Esophagus (tissue), 2 donors: ENCODE data around the gene SP9. TPM values are rescaled to one million over a fixed set of nuclear protein-coding genes. Genes with fewer than 3 reads are reported as not detected.
A peak's percentile ranks its signal among the peaks of the same experiment; 100 is the strongest.

Source experiments
- H3K27ac ChIP-seq, 2 donors: one replicate each; pipeline ENCODE4 v1.5.1; 2013; ENCODE audit warnings: low read depth in 2 of 2, mild to moderate bottlenecking in 2 of 2, inconsistent platforms in 1 of 2, low read length in 1 of 2, moderate library complexity in 1 of 2
- H3K27me3 ChIP-seq, 2 donors: one replicate each; pipeline ENCODE4 v1.6.1; 2013; ENCODE audit warnings: low read length in 2 of 2, control low read depth in 1 of 2, mild to moderate bottlenecking in 1 of 2; ENCODE audit not compliant: insufficient read depth in 2 of 2, control insufficient read depth in 1 of 2
- H3K36me3 ChIP-seq, 2 donors: one replicate each; pipeline ENCODE4 v1.6.1; 2013; ENCODE audit warnings: low read length in 1 of 2; ENCODE audit not compliant: control insufficient read depth in 2 of 2, insufficient read depth in 2 of 2
- H3K4me1 ChIP-seq, 2 donors: one replicate each; pipeline ENCODE4 v1.6.1; 2013; ENCODE audit warnings: low read length in 1 of 2; ENCODE audit not compliant: control insufficient read depth in 2 of 2, insufficient read depth in 2 of 2
- H3K4me3 ChIP-seq, 2 donors: one replicate each; pipeline ENCODE4 v1.5.1; 2013; ENCODE audit warnings: low read length in 2 of 2, mild to moderate bottlenecking in 2 of 2, low read depth in 1 of 2, moderate library complexity in 1 of 2
- H3K9me3 ChIP-seq, 2 donors: one replicate each; pipeline ENCODE4 v1.6.1; 2013; ENCODE audit warnings: mild to moderate bottlenecking in 2 of 2, low read depth in 1 of 2, low read length in 1 of 2, moderate library complexity in 1 of 2; ENCODE audit not compliant: control insufficient read depth in 2 of 2, insufficient read depth in 1 of 2
- WGBS, 2 donors: extraction: QIAGEN DNeasy Blood & Tissue Kit; methylation state at CpG; one replicate each; pipeline ENCODE4 v1.1.7; 2013; 5-methylcytosine and 5-hydroxymethylcytosine counted together
- polyA plus RNA-seq, 2 donors: library from polyadenylated mRNA; stranded (reverse); fragments of 200-250 nt; gene quantifications; one replicate each; pipeline ENCODE4 v1.2.3, GENCODE V29; 2013
- donor health status: healthy with polysubstance abuse.
- donor health status: Bipolar disorder and iron deficiency.

Gene SP9
- polyA plus RNA-seq, 2 donors = 0.04 TPM; not detected in 1

GRCh38 chr2:174338671-174339560, 4.2 kb downstream of the SP9 start:
- WGBS, 2 donors = 18 to 22% methylated on average over 17 of the region's 17 CpGs
- peaks cover 28 to 33% of the 10 kb centered on the region in 2 donors for H3K4me1 ChIP-seq
- peaks cover 4 to 8% of the 10 kb centered on the region in 2 donors for H3K9me3 ChIP-seq
- no peak overlapping the region for H3K4me3 ChIP-seq
- no peak overlapping the region for H3K27ac ChIP-seq
- H3K36me3 ChIP-seq = no peaks in the 10 kb centered on the region
- H3K27me3 ChIP-seq = peaks cover 0 to 59% of the 10 kb centered on the region in 2 donors

GRCh38 chr2:174339561-174340399, 5.0 kb downstream of the SP9 start:
- no peak overlapping the region for H3K27ac ChIP-seq
- H3K4me1 ChIP-seq = peaks cover 27 to 33% of the 10 kb centered on the region in 2 donors
- 11 to 15% methylated on average over 35 to 37 of the region's 37 CpGs for WGBS, 2 donors
- H3K27me3 ChIP-seq = peaks cover 0 to 54% of the 10 kb centered on the region in 2 donors
- peaks cover 4 to 7% of the 10 kb centered on the region in 2 donors for H3K9me3 ChIP-seq
- peak overlapping the region in 1 of 2 donors; percentile 22 for H3K4me3 ChIP-seq
- H3K36me3 ChIP-seq = no peaks in the 10 kb centered on the region

- H3K27ac ChIP-seq = no peak overlapping the region
- peak overlapping the region in 1 of 2 donors; percentile 22 for H3K4me3 ChIP-seq
- 10% methylated on average over 65 to 70 of the region's 70 CpGs for WGBS, 2 donors
- no peaks in the 10 kb centered on the region for H3K36me3 ChIP-seq
- H3K27me3 ChIP-seq = peaks cover 0 to 47% of the 10 kb centered on the region in 2 donors
- peaks cover 22 to 32% of the 10 kb centered on the region in 2 donors for H3K4me1 ChIP-seq
- H3K9me3 ChIP-seq = peaks cover 3 to 4% of the 10 kb centered on the region in 2 donors
Measured at GRCh38 chr2:174340400-174341292, 5.9 kb downstream of the SP9 start.

GRCh38 chr2:174341293-174341994, 6.7 kb downstream of the SP9 start:
- H3K27ac ChIP-seq = no peak overlapping the region
- peak overlapping the region in 1 of 2 donors; percentile 43 for H3K4me3 ChIP-seq

DNA sequence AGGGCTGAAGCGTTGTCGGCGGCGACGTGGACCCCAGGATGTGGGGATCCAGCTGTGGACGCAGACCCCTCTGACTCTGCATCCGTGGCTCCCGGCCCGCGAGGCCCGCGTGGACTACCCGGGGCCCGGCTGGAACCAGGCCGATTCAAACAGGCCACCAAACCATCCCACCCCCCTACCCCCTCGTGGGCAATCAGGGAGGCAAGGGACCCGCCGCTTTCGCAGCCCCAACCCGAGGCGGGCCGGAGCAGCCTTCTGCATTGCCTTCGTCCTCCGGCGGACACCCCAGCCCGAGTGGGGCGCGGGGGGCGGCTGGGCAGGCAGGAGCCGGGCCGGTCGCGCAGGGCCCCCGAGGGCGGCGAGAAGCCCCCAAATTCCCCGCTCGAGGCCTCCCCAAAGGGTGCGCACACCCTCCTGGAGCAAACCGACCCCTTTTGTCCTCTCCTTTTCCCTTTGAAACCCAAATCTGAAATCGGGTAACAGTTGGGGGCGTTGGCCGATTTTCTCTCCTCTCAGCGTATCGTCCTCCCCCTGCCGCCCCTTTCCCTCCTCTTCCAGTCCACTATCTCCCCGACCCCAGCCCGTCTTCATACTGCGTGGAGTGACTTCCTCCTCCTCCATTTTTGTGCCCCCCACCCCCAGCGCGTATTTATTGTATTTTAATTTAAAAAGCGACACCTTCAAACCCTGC, 7.4 kb downstream of the SP9 start:
- H3K4me1 ChIP-seq = peaks cover 12 to 20% of the 10 kb centered on the region in 2 donors
- WGBS, 2 donors = 6 to 7% methylated on average over 44 to 52 of the region's 52 CpGs

More at GRCh38 chr2:174341293-174341994, 6.7 kb downstream of the SP9 start:
- Histone ChIP-seq H3K27me3 (peaks cover 0 to 40% of the 10 kb centered on the region in 2 donors), H3K4me1 (peaks cover 14 to 25% of the 10 kb centered on the region in 2 donors), H3K9me3 (peaks cover 2 to 4% of the 10 kb centered on the region in 2 donors), H3K36me3 (no peaks in the 10 kb centered on the region)
- WGBS, 2 donors = 2% methylated on average over 31 of the region's 31 CpGs

DNA sequence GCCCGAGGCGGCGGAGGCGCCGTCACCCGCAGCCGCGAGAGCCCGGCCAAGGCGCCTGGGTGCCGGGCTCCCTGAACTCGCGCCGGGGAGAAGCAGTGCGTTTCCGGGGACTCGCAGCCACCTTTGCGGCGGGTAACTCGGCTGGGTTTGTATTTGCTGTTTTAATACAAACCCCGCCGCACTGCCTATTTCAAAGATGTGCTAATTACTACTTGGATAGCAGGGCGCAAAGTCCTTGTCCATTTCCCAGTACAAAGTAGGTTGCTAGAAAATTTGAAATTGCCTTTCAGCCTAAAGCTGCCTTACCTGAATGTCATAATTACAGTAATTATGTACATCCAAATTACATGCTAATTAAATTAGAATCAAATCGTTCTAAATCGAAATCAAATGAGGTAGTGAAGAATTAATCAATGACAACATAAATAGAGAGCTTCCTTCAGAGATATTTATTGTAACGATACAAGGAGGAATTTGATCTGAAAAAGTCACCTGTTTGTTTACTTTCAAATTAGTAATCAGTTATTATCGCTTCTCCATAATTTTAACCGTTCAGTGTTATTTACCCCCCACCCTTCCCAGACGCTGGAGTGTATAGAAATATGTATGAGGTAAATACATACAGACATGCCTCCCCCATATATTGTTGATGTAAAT, 8.1 kb downstream of the SP9 start:
- peaks cover 0 to 31% of the 10 kb centered on the region in 2 donors for H3K27me3 ChIP-seq
- H3K4me1 ChIP-seq = peaks cover 7 to 14% of the 10 kb centered on the region in 2 donors
- no peak overlapping the region for H3K27ac ChIP-seq
- H3K4me3 ChIP-seq = peak overlapping the region in 1 of 2 donors; percentile 43
- no peaks in the 10 kb centered on the region for H3K36me3 ChIP-seq
- H3K9me3 ChIP-seq = peaks cover under 1 to 2% of the 10 kb centered on the region in 2 donors
- WGBS, 2 donors = 9% methylated on average over 29 of the region's 29 CpGs

More for the DNA sequence above, 7.4 kb downstream of the SP9 start:
- Histone ChIP-seq H3K9me3 (peaks cover 2% of the 10 kb centered on the region in 2 donors), H3K27ac (no peak overlapping the region), H3K36me3 (no peaks in the 10 kb centered on the region), H3K27me3 (peaks cover 0 to 37% of the 10 kb centered on the region in 2 donors), H3K4me3 (peak overlapping the region in 1 of 2 donors; percentile 43)

DNA sequence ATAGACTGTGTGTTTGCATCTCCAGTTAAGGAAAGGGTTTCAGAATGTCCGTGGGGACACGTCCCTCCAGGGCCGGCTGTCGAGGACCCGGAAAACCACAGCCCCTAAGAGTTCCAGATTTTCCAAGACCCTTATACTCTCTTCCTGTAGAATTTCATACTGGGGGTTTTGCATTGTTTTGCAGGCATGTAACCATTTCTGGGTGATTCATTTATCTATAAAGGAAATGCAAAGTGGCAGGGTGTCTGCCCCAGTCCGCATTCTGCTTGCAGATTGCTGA, 8.5 kb downstream of the SP9 start:
- WGBS, 2 donors = 13 to 17% methylated on average over 6 of the region's 6 CpGs

More for the DNA sequence above, 8.5 kb downstream of the SP9 start:
- H3K27me3 ChIP-seq = peaks cover 0 to 31% of the 10 kb centered on the region in 2 donors
- peak overlapping the region in 1 of 2 donors; percentile 27 for H3K4me3 ChIP-seq
- no peak overlapping the region for H3K27ac ChIP-seq
- peaks cover 7 to 14% of the 10 kb centered on the region in 2 donors for H3K4me1 ChIP-seq
- H3K36me3 ChIP-seq = no peaks in the 10 kb centered on the region
- H3K9me3 ChIP-seq = peaks cover 0 to 2% of the 10 kb centered on the region in 2 donors
